SU-DHL-6 (cell line): ENCODE data around the gene RAG2.

Experiments
- H2AFZ ChIP-seq: fragments of 200-600 bp; sonication (generic); 2 replicates; pipeline ENCODE4 v1.6.1; 2014; ENCODE audit warnings: low read depth, mild to moderate bottlenecking, moderate library complexity, mixed read lengths, antibody characterized with exemption, low read length; ENCODE audit not compliant: severe bottlenecking
- H3F3A ChIP-seq: fragments of 200-600 bp; shearing (Covaris generic); 2 replicates; pipeline ENCODE4 v1.6.0; 2016; ENCODE audit warnings: antibody characterized with exemption, mild to moderate bottlenecking; ENCODE audit not compliant: insufficient read depth
- H3K27ac ChIP-seq: fragments of 200-600 bp; sonication (generic); 2 replicates; pipeline ENCODE4 v1.5.1; 2016; ENCODE audit warnings: low read depth, mild to moderate bottlenecking, low read length, moderate library complexity, mixed read lengths
- H3K27me3 ChIP-seq: fragments of 200-600 bp; sonication (generic), shearing (Covaris generic); 2 replicates; pipeline ENCODE4 v1.6.0; 2014; ENCODE audit warnings: mild to moderate bottlenecking, low read length
- H3K36me3 ChIP-seq: fragments of 200-600 bp; sonication (generic); 2 replicates; pipeline ENCODE4 v1.6.1; 2014; ENCODE audit warnings: mild to moderate bottlenecking, low read length, mixed read lengths
- H3K4me2 ChIP-seq: fragments of 300-600, 200-600 bp; shearing (Covaris generic), sonication (generic); 2 replicates; pipeline ENCODE4 v1.6.0; 2014; ENCODE audit warnings: low read length, low read depth, mild to moderate bottlenecking; ENCODE audit not compliant: poor library complexity, severe bottlenecking
- H3K4me3 ChIP-seq: fragments of 200-600 bp; sonication (generic); 2 replicates; pipeline ENCODE4 v1.5.1; 2014; ENCODE audit warnings: antibody characterized with exemption, low read length, mild to moderate bottlenecking, mixed read lengths; ENCODE audit not compliant: insufficient read depth, poor library complexity, severe bottlenecking
- H3K79me2 ChIP-seq: fragments of 200-600 bp; sonication (generic); 2 replicates; pipeline ENCODE4 v1.6.1; 2014; ENCODE audit warnings: mild to moderate bottlenecking, low read length, moderate library complexity; ENCODE audit not compliant: insufficient read depth
- H3K9ac ChIP-seq: fragments of 200-600 bp; sonication (generic); 2 replicates; pipeline ENCODE4 v1.7.0; 2014; ENCODE audit warnings: mild to moderate bottlenecking, low read length
- H3K9me2 ChIP-seq: fragments of 200-600 bp; sonication (generic); replicated peaks from 2 replicates; pipeline ENCODE4 v1.6.1; 2014; ENCODE audit warnings: low read length; ENCODE audit not compliant: insufficient read depth
- H3K9me3 ChIP-seq: fragments of 200-600 bp; sonication (generic); 2 replicates; pipeline ENCODE4 v1.6.1; 2014; ENCODE audit warnings: low read length, mixed read lengths; ENCODE audit not compliant: insufficient read depth
- H4K20me1 ChIP-seq: fragments of 200-600 bp; sonication (generic); 2 replicates; pipeline ENCODE4 v1.6.1; 2014; ENCODE audit warnings: low read depth, mild to moderate bottlenecking, antibody characterized with exemption, low read length, moderate library complexity, mixed read lengths
- EZH2phosphoT487 ChIP-seq: fragments of 200-600 bp; sonication (generic), shearing (Covaris generic); conservative IDR thresholded peaks from 2 replicates; pipeline ENCODE4 v1.6.1; 2018; ENCODE audit warnings: mild to moderate bottlenecking, antibody characterized with exemption, low read length, moderate library complexity, mixed read lengths
- TF ChIP-seq, protein P1 (sequence below): fragments of 200-600 bp; sonication (generic); IDR thresholded peaks from one replicate; pipeline ENCODE4 v1.5.1; 2017; ENCODE audit warnings: antibody characterized with exemption, mild to moderate bottlenecking, low read length, moderate library complexity; ENCODE audit not compliant: insufficient read depth, poor library complexity, severe bottlenecking

RAG2 gene

DNA sequence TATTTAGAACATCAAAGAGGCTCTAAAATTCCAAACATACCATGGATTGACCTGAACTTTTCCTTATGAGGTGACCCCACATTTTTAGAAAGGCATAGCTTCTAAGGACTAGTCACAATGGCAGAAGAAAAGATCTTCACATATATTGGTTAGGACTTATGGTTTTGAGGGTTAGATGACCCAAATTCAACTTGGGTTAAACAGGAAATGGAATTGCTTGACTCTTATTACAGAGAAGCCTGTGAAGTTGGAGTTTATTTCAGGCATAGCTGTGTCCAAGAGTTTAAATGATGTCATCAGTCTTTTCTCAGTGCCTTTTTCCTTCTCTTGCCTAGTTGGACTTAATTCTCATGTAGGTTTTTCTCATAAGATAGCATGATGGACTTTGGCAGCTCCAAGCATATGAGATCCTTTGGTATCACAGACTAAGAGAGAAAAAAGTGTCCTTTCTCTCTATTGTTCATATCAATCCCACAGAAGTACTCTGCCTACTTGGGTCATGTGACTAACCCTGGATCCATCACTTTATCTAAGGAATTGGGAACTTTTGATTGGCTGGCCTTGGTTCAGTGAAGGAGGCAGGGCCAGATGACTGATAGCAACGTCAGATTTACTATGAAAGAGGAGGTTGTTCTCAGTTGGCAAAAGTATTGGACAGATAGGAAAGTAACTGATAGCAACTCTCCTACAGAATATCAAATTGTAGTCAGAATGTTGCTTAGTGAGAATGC lies 47.5 kb downstream of the RAG2 start:
- H3K36me3 ChIP-seq, result no peaks in the 10 kb centered on the region
- H3K9me3 ChIP-seq, result no peaks in the 10 kb centered on the region
- no peaks in the 10 kb centered on the region for H3K79me2 ChIP-seq
- no peaks in the 10 kb centered on the region for H3K9me2 ChIP-seq
- no peak overlapping the region for H3K4me3 ChIP-seq
- H3K27me3 ChIP-seq, result no peaks in the 10 kb centered on the region
- TF ChIP-seq, protein P1, sequence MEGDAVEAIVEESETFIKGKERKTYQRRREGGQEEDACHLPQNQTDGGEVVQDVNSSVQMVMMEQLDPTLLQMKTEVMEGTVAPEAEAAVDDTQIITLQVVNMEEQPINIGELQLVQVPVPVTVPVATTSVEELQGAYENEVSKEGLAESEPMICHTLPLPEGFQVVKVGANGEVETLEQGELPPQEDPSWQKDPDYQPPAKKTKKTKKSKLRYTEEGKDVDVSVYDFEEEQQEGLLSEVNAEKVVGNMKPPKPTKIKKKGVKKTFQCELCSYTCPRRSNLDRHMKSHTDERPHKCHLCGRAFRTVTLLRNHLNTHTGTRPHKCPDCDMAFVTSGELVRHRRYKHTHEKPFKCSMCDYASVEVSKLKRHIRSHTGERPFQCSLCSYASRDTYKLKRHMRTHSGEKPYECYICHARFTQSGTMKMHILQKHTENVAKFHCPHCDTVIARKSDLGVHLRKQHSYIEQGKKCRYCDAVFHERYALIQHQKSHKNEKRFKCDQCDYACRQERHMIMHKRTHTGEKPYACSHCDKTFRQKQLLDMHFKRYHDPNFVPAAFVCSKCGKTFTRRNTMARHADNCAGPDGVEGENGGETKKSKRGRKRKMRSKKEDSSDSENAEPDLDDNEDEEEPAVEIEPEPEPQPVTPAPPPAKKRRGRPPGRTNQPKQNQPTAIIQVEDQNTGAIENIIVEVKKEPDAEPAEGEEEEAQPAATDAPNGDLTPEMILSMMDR, result no peak
- TF ChIP-seq EZH2phosphoT487, result no peak
- no peaks in the 10 kb centered on the region for H3F3A ChIP-seq
- no peaks in the 10 kb centered on the region for H4K20me1 ChIP-seq
- no peak overlapping the region for H3K9ac ChIP-seq
- H3K27ac ChIP-seq, result no peak overlapping the region
- H3K4me2 ChIP-seq, result no peak overlapping the region
- H2AFZ ChIP-seq, result no peak overlapping the region
